Hepatic stellate cell (primary cell): ENCODE results near the gene PHF13.
"Not testable (repeated sequence)": the region's sequence is repeated elsewhere in the genome, so short reads cannot be mapped to it uniquely, and the experiment has no call there.

ENCODE experiments used
- DNase-seq: peaks from one replicate; pipeline ENCODE4 v3.0.0; 2011; ENCODE audit warnings: low spot score

The PHF13 gene

GRCh38 chr1:6628971-6629479, 15.5 kb downstream of the PHF13 start:
- DNase-seq = no peak

GRCh38 chr1:6630027-6630426, 16.5 kb downstream of the PHF13 start:
- DNase-seq = no peak

- DNase-seq = no peak
Observed at GRCh38 chr1:6631058-6631457, 17.5 kb downstream of the PHF13 start.

GRCh38 chr1:6632588-6633514, 19.3 kb downstream of the PHF13 start:
- no peak for DNase-seq

- DNase-seq = peak; percentile 46
Observed at GRCh38 chr1:6634371-6635052, 21.0 kb downstream of the PHF13 start.

GRCh38 chr1:6635161-6635909, 21.8 kb downstream of the PHF13 start:
- DNase-seq = no peak

GRCh38 chr1:6635910-6636760, 22.6 kb downstream of the PHF13 start:
- DNase-seq = peak; percentile 52

GRCh38 chr1:6636778-6637177, 23.2 kb downstream of the PHF13 start:
- not testable (repeated sequence) for DNase-seq

- DNase-seq = no peak
Observed at GRCh38 chr1:6637770-6638169, 24.2 kb downstream of the PHF13 start.

GRCh38 chr1:6638226-6638625, 24.7 kb downstream of the PHF13 start:
- DNase-seq = peak; percentile 59

GRCh38 chr1:6640867-6641266, 27.3 kb downstream of the PHF13 start:
- not testable (repeated sequence) for DNase-seq

GRCh38 chr1:6645018-6645417, 31.5 kb downstream of the PHF13 start:
- no peak for DNase-seq

- DNase-seq = peak; percentile 72
Observed at GRCh38 chr1:6646499-6647148, 33.1 kb downstream of the PHF13 start.

- DNase-seq = no peak
Observed at GRCh38 chr1:6648556-6648955, 35.0 kb downstream of the PHF13 start.

- DNase-seq = no peak
Observed at GRCh38 chr1:6651909-6652308, 38.4 kb downstream of the PHF13 start.

GRCh38 chr1:6652986-6653385, 39.5 kb downstream of the PHF13 start:
- no peak for DNase-seq

- DNase-seq = no peak
Observed at GRCh38 chr1:6653436-6654290, 40.1 kb downstream of the PHF13 start.

- DNase-seq = no peak
Observed at GRCh38 chr1:6657138-6657537, 43.6 kb downstream of the PHF13 start.

GRCh38 chr1:6658359-6659060, 45.0 kb downstream of the PHF13 start:
- DNase-seq = no peak
